Esophagus squamous epithelium (tissue), 4 donors: ENCODE results near the gene ALX3.

Experiments used
- CTCF ChIP-seq, 6 experiments: fragments of 450-650 bp in 4 of 6; fragments of 200-600 bp in 2 of 6; sonication (generic) in 2 of 6; IDR thresholded peaks; one replicate each; pipeline ENCODE4 v1.5.1; 2016 to 2019; ENCODE audit warnings: antibody characterized with exemption in 6 of 6, mild to moderate bottlenecking in 4 of 6, moderate library complexity in 4 of 6
- POLR2A ChIP-seq, 4 donors: fragments of 450-650 bp; IDR thresholded peaks; one replicate each; pipeline ENCODE4 v1.6.1; 2017; ENCODE audit warnings: antibody characterized with exemption in 4 of 4, mild to moderate bottlenecking in 4 of 4, moderate library complexity in 3 of 4

GRCh38 chr1:110106013-110106941, 35.8 kb upstream of the ALX3 start:
- TF ChIP-seq CTCF (IDR thresholded peaks at IDR 0.05) (peak; percentile 61 to 88 (median 78)), POLR2A (IDR thresholded peaks at IDR 0.05) (no peak)
